ENCODE results near the gene TWNK. TPM values are rescaled to one million over a fixed set of nuclear protein-coding genes. Genes with fewer than 3 reads are reported as not detected.
A peak's percentile ranks its signal among the peaks of the same experiment; 100 is the strongest.

The TWNK gene
- total RNA-seq, 1 experiment from 2014 or later = 28.2 TPM

GRCh38 chr10:101008823-101009423 lies 21.6 kb downstream of the TWNK start:
- POLR2A ChIA-PET = interaction anchor here (1.3 to 1.4 kb wide), 2 partner anchors 9 to 10 kb away, joined by 4 to 5 read pairs; partner anchors contain the start of gene LZTS2
- no peaks in the 10 kb centered on the region; the same call in 1 of the 2 replicates for H3K27me3 Mint-ChIP-seq (ENCODE audit: low read depth)

DNA sequence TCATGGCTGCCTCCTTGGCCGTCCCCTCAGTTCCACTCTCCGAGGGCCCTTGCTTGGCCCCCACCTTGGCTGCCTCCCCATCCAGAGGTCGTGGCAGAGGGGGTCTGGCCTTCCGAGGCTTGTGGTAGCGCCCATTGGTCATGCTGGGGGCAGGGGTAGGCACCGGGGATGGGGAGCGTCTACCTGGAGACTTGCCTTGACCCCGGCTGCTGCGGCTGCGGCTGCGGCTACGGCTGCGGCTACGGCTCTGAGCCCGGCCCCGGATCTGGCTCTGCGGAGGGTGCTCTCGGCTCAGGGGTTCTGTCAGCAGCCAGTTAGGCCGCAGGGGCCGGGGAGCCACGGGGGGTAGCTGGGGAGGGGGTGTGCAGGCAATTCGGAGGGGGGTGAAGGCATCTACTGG lies 23.0 kb downstream of the TWNK start:
- ATAC-seq (no peak), DNase-seq (ENCODE audit: low spot score) (no peak)
- Mint-ChIP-seq H3K27ac (0 out of 2 replicates have a peak overlapping the region, but pooled peaks have one; percentile 36), H3K9me3 (no peaks in the 10 kb centered on the region), H3K36me3 (peaks cover 6% of the 10 kb centered on the region), H3K27me3 (ENCODE audit: low read depth) (peaks cover 13% of the 10 kb centered on the region), H3K4me3 (no peak overlapping the region), H3K4me1 (peaks cover 27% of the 10 kb centered on the region)
- ChIA-PET POLR2A (interaction anchor here (0.6 kb wide), 1 partner anchor 31 kb away, joined by 4 read pairs; no protein-coding TSS in a partner anchor), CTCF (interaction anchor here (0.6 to 7.2 kb wide), 10 partner anchors 8 to 570 kb away, joined by 3 to 273 read pairs (median 14); partner anchors contain the start of genes LZTS2, PDZD7 and SFXN3)
- TF ChIP-seq GRHL2 (CRISPR knock-in tag; IDR thresholded peaks at IDR 0.05; ENCODE audit: insufficient replicate concordance, severe bottlenecking) (no peak), ZNF232 (CRISPR knock-in tag; IDR thresholded peaks at IDR 0.05) (no peak), NFYB (CRISPR knock-in tag; conservative IDR thresholded peaks at IDR 0.05; ENCODE audit: low read depth) (no peak), ZNF263 (CRISPR knock-in tag; IDR thresholded peaks at IDR 0.05; ENCODE audit: low read depth) (no peak), ZNF121 (CRISPR knock-in tag; IDR thresholded peaks at IDR 0.05) (no peak), CREM (CRISPR knock-in tag; IDR thresholded peaks at IDR 0.05) (no peak), ZNF423 (CRISPR knock-in tag; IDR thresholded peaks at IDR 0.05) (no peak), HMGA2 (CRISPR knock-in tag; IDR thresholded peaks at IDR 0.05) (no peak), FOXP1 (CRISPR knock-in tag; IDR thresholded peaks at IDR 0.05; ENCODE audit: borderline replicate concordance) (no peak), MAX (CRISPR knock-in tag; IDR thresholded peaks at IDR 0.05) (no peak), CREB1 (CRISPR knock-in tag; IDR thresholded peaks at IDR 0.05) (no peak), ESRRA (CRISPR knock-in tag; IDR thresholded peaks at IDR 0.05; ENCODE audit: borderline replicate concordance) (no peak), SMAD3 (CRISPR knock-in tag; IDR thresholded peaks at IDR 0.05; ENCODE audit: borderline replicate concordance) (no peak), NR2C2 (CRISPR knock-in tag; IDR thresholded peaks at IDR 0.05) (no peak), TCF7 (CRISPR knock-in tag; IDR thresholded peaks at IDR 0.05; ENCODE audit: low read depth) (no peak), TP53 (CRISPR knock-in tag; IDR thresholded peaks at IDR 0.05) (no peak)
- TF ChIP-seq, protein P1, sequence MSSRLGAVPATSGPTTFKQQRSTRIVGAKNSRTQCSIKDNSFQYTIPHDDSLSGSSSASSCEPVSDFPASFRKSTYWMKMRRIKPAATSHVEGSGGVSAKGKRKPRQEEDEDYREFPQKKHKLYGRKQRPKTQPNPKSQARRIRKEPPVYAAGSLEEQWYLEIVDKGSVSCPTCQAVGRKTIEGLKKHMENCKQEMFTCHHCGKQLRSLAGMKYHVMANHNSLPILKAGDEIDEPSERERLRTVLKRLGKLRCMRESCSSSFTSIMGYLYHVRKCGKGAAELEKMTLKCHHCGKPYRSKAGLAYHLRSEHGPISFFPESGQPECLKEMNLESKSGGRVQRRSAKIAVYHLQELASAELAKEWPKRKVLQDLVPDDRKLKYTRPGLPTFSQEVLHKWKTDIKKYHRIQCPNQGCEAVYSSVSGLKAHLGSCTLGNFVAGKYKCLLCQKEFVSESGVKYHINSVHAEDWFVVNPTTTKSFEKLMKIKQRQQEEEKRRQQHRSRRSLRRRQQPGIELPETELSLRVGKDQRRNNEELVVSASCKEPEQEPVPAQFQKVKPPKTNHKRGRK (CRISPR knock-in tag; IDR thresholded peaks at IDR 0.05; ENCODE audit: borderline replicate concordance) = no peak
- TF ChIP-seq, protein P2, sequence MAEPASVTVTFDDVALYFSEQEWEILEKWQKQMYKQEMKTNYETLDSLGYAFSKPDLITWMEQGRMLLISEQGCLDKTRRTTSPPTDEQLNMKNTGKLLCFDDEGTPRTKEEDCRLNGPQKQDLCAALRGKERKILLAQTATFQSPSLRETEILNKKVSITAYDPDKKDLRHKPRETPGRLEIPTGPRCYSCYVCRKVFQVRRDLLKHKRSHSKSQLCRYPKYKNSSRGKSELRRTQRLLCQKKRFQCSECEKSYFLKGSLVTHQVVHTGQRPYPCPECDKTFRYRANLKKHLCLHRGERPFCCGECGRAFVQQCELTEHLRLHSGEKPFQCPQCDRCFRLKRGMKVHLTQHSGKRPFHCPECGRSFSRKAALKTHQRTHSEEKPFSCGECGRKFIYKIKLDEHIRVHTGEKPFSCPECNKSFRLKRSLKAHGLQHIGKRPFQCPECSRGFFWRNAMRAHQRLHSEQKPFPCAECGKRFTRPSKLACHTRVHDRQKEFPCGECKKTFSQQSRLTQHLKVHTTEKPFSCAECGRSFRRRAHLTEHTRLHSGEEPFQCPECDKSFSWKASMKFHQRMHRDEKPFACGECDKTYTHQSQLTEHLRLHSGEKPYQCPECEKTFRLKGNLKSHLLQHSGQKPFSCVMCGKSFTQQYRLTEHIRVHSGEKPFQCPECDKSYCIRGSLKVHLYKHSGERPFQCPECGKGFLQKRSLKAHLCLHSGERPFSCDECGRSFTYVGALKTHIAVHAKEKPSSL (CRISPR knock-in tag; conservative IDR thresholded peaks at IDR 0.05) = no peak

More at GRCh38 chr10:101008823-101009423, 21.6 kb downstream of the TWNK start:
- no peak for DNase-seq (ENCODE audit: low spot score)
- Mint-ChIP-seq H3K4me1 (peaks cover 23% of the 10 kb centered on the region), H3K4me3 (no peak overlapping the region), H3K27ac (no peak overlapping the region; the same call in 1 of the 2 replicates), H3K36me3 (peaks cover 9% of the 10 kb centered on the region), H3K9me3 (no peaks in the 10 kb centered on the region)
- no peak for ATAC-seq
- TF ChIP-seq JAZF1 (CRISPR knock-in tag; IDR thresholded peaks at IDR 0.05) = no peak
- no peak for TF ChIP-seq ZNF232 (CRISPR knock-in tag; IDR thresholded peaks at IDR 0.05)
- no peak for TF ChIP-seq OVOL2 (CRISPR knock-in tag; IDR thresholded peaks at IDR 0.05; ENCODE audit: borderline replicate concordance)
- no peak for TF ChIP-seq SOX15 (CRISPR knock-in tag; IDR thresholded peaks at IDR 0.05)
- no peak for TF ChIP-seq CBFB (CRISPR knock-in tag; IDR thresholded peaks at IDR 0.05; ENCODE audit: low read depth)
- no peak for TF ChIP-seq RELA (CRISPR knock-in tag; IDR thresholded peaks at IDR 0.05; ENCODE audit: borderline replicate concordance)
- no peak for TF ChIP-seq SMAD3 (CRISPR knock-in tag; IDR thresholded peaks at IDR 0.05; ENCODE audit: borderline replicate concordance)
- TF ChIP-seq MAX (CRISPR knock-in tag; IDR thresholded peaks at IDR 0.05) = no peak
- no peak for TF ChIP-seq ZNF396 (CRISPR knock-in tag; IDR thresholded peaks at IDR 0.05; ENCODE audit: borderline replicate concordance)
- TF ChIP-seq, protein P3, sequence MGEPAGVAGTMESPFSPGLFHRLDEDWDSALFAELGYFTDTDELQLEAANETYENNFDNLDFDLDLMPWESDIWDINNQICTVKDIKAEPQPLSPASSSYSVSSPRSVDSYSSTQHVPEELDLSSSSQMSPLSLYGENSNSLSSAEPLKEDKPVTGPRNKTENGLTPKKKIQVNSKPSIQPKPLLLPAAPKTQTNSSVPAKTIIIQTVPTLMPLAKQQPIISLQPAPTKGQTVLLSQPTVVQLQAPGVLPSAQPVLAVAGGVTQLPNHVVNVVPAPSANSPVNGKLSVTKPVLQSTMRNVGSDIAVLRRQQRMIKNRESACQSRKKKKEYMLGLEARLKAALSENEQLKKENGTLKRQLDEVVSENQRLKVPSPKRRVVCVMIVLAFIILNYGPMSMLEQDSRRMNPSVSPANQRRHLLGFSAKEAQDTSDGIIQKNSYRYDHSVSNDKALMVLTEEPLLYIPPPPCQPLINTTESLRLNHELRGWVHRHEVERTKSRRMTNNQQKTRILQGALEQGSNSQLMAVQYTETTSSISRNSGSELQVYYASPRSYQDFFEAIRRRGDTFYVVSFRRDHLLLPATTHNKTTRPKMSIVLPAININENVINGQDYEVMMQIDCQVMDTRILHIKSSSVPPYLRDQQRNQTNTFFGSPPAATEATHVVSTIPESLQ (CRISPR knock-in tag; IDR thresholded peaks at IDR 0.05) = no peak
- TF ChIP-seq FOXP1 (CRISPR knock-in tag; IDR thresholded peaks at IDR 0.05; ENCODE audit: borderline replicate concordance) = no peak
- TF ChIP-seq NFE2L1 (CRISPR knock-in tag; IDR thresholded peaks at IDR 0.05) = no peak
- TF ChIP-seq HMGXB4 (CRISPR knock-in tag; IDR thresholded peaks at IDR 0.05) = no peak
- CTCF ChIA-PET = interaction anchor here (1.2 to 7.2 kb wide), 5 partner anchors 10 to 41 kb away, joined by 4 to 273 read pairs (median 6); partner anchors contain the start of genes LZTS2 and SEMA4G
